ELF-1 (cell line): ENCODE data around the gene MFAP5.

Experiments
- DNase-seq: peaks from one replicate; pipeline ENCODE4 v3.0.0-alpha.2; 2016; ENCODE audit warnings: low read depth, low spot score

The MFAP5 gene

GRCh38 chr12:8675591-8676036 is 13.0 kb upstream of the MFAP5 start:
- no peak for DNase-seq

- no peak for DNase-seq
These were observed 9.8 kb upstream of the MFAP5 start for GRCh38 chr12:8672381-8672780.

GRCh38 chr12:8668441-8668840 is 5.8 kb upstream of the MFAP5 start:
- DNase-seq = no peak

- DNase-seq = no peak
These were observed 4.6 kb upstream of the MFAP5 start for GRCh38 chr12:8667270-8667669.

GRCh38 chr12:8665759-8666158 is 3.1 kb upstream of the MFAP5 start:
- no peak for DNase-seq

GRCh38 chr12:8664228-8664913 is 1.7 kb upstream of the MFAP5 start:
- no peak for DNase-seq

- DNase-seq = no peak
These were observed 875 bp downstream of the MFAP5 start for GRCh38 chr12:8661751-8662150.

- no peak for DNase-seq
These were observed 1.6 kb downstream of the MFAP5 start for GRCh38 chr12:8661016-8661415.

GRCh38 chr12:8658346-8658745 is 4.3 kb downstream of the MFAP5 start:
- peak; percentile 50 for DNase-seq

GRCh38 chr12:8655421-8655820 is 7.2 kb downstream of the MFAP5 start:
- no peak for DNase-seq

- no peak for DNase-seq
These were observed 13.9 kb downstream of the MFAP5 start for GRCh38 chr12:8648576-8649205.

- DNase-seq = no peak
These were observed 14.7 kb downstream of the MFAP5 start for GRCh38 chr12:8647968-8648367.

GRCh38 chr12:8644345-8645248 is 18.0 kb downstream of the MFAP5 start:
- DNase-seq = no peak

GRCh38 chr12:8642775-8643174 is 19.9 kb downstream of the MFAP5 start:
- no peak for DNase-seq

- peak; percentile 53 for DNase-seq
These were observed 22.7 kb downstream of the MFAP5 start for GRCh38 chr12:8639936-8640335.

GRCh38 chr12:8638951-8639350 is 23.7 kb downstream of the MFAP5 start:
- DNase-seq = peak; percentile 51

- DNase-seq = peak; percentile 42
These were observed 25.0 kb downstream of the MFAP5 start for GRCh38 chr12:8637666-8638065.

GRCh38 chr12:8637244-8637643 is 25.4 kb downstream of the MFAP5 start:
- peak; percentile 31 for DNase-seq

GRCh38 chr12:8636581-8636980 is 26.0 kb downstream of the MFAP5 start:
- peak; percentile 71 for DNase-seq

- peak; percentile 85 for DNase-seq
These were observed 26.6 kb downstream of the MFAP5 start for GRCh38 chr12:8636007-8636346.

GRCh38 chr12:8635342-8636006 is 27.2 kb downstream of the MFAP5 start:
- DNase-seq = peak; percentile 65

GRCh38 chr12:8630131-8630530 is 32.5 kb downstream of the MFAP5 start:
- no peak for DNase-seq
